A549 (cell line): ENCODE data around the gene IVL.

Source experiments
- BHLHE40 ChIP-seq: IDR thresholded peaks from 2 replicates; pipeline ENCODE4 v1.6.1; 2012; ENCODE audit warnings: low read depth, low read length, inconsistent platforms
- CEBPB ChIP-seq, 2 experiments: fragments of >200 bp in 1 of 2; sonication (Bioruptor Twin) in 1 of 2; formaldehyde crosslinking in 1 of 2; IDR thresholded peaks; 2 replicates each; pipeline ENCODE4 v1.6.1; 2012 to 2016
- CHD2 ChIP-seq: fragments of 150-350 bp; IDR thresholded peaks from 2 replicates; pipeline ENCODE4 v1.6.1; 2014; ENCODE audit warnings: low read length; ENCODE audit not compliant: partially characterized antibody
- CTCF ChIP-seq: fragments of >200 bp; sonication (Bioruptor Twin); formaldehyde crosslinking; IDR thresholded peaks from 3 replicates; pipeline ENCODE4 v1.5.1; 2016
- HMGXB4 ChIP-seq: fragments of 250-450 bp; sonication (Bioruptor Pico); IDR thresholded peaks from 2 replicates; pipeline ENCODE4 v1.5.0; 2021; ENCODE audit warnings: mild to moderate bottlenecking, moderate library complexity, borderline replicate concordance
- JUNB ChIP-seq: fragments of >200 bp; sonication (Bioruptor Twin); formaldehyde crosslinking; IDR thresholded peaks from 2 replicates; pipeline ENCODE4 v1.6.1; 2016
- MYC ChIP-seq: IDR thresholded peaks from 2 replicates; pipeline ENCODE4 v1.6.1; 2012; ENCODE audit warnings: mild to moderate bottlenecking, inconsistent platforms, low read length, improper control_type of control experiment, borderline replicate concordance
- NPAS2 ChIP-seq: fragments of 250-450 bp; sonication (Bioruptor Pico); IDR thresholded peaks from 2 replicates; pipeline ENCODE4 v1.8.0; 2022; ENCODE audit warnings: mild to moderate bottlenecking, moderate library complexity, borderline replicate concordance
- NR3C1 ChIP-seq: fragments of >200 bp; sonication (Bioruptor Twin); formaldehyde crosslinking; IDR thresholded peaks from 3 replicates; pipeline ENCODE4 v1.6.1; 2017
- POLR2A ChIP-seq: IDR thresholded peaks from 2 replicates; pipeline ENCODE4 v1.6.1; 2012; ENCODE audit warnings: mild to moderate bottlenecking, low read length
- RAD21 ChIP-seq, 2 experiments: fragments of >200 bp in 1 of 2; sonication (Bioruptor Twin) in 1 of 2; formaldehyde crosslinking in 1 of 2; IDR thresholded peaks in 1 of 2; conservative IDR thresholded peaks in 1 of 2; 2 replicates in 1 of 2; 3 replicates in 1 of 2; pipeline ENCODE4 v1.6.1; 2012 to 2018; ENCODE audit warnings: inconsistent platforms in 1 of 2
- REST ChIP-seq: fragments of 200-600 bp; sonication (generic); IDR thresholded peaks from 2 replicates; pipeline ENCODE4 v1.6.1; 2016; ENCODE audit warnings: antibody characterized with exemption, mild to moderate bottlenecking, moderate library complexity
- RFX5 ChIP-seq: fragments of 450-650 bp; IDR thresholded peaks from 2 replicates; pipeline ENCODE4 v1.7.1; 2014; ENCODE audit warnings: antibody characterized with exemption, mild to moderate bottlenecking, moderate library complexity

GRCh38 chr1:152907686-152908601, at the start of gene IVL:
- no peak for TF ChIP-seq RFX5
- no peak for TF ChIP-seq POLR2A
- no peak for TF ChIP-seq BHLHE40
- no peak for TF ChIP-seq HMGXB4 (CRISPR knock-in tag)
- no peak for TF ChIP-seq CTCF
- no peak for TF ChIP-seq JUNB
- TF ChIP-seq REST: no peak
- no peak for TF ChIP-seq NR3C1
- no peak for TF ChIP-seq NPAS2 (CRISPR knock-in tag)
- TF ChIP-seq CEBPB (IDR thresholded peaks at IDR 0.05): no peak
- no peak for TF ChIP-seq RAD21 (conservative IDR thresholded peaks at IDR 0.05 in 1 of 2, IDR thresholded peaks at IDR 0.05 in 1 of 2)
- no peak for TF ChIP-seq MYC
- TF ChIP-seq CHD2: no peak
